ENCODE results near the gene SYNGR4. TPM values are rescaled to one million over a fixed set of nuclear protein-coding genes. Genes with fewer than 3 reads are reported as not detected.
A peak's percentile ranks its signal among the peaks of the same experiment; 100 is the strongest.

The SYNGR4 gene
- total RNA-seq, 1 experiment from 2014 or later: 0.49 TPM

DNA sequence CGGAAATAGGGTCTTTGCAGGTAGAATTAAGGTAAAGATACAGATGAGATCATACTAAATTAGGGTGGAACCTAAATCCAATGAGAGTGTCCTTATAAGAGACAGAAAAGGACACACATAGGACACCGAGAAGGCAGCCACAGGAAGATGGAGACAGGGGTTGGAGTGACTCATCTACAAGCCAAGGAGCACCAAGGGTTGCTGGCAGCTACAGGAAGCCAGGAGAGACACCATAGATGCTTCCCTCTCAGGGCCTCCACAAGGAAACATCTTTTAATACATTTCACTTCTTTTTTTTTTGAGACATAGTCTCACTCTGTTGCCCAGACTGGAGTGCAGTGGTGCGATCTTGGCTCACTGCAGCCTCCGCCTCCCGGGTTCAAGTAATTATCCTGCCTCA is 10.5 kb upstream of the SYNGR4 start:
- intact Hi-C loops (cut with micrococcal nuclease): loop anchor here (5.0 kb wide), 1 partner anchor 139 kb away; no protein-coding TSS in a partner anchor
- H3K27ac ChIP-seq (ENCODE audit: low read depth, low read length): peak overlapping the region; percentile 64
- RAD21 ChIA-PET (ENCODE audit: low non-redundant PET in 1 of 2, low total read pairs in 2 of 2, uncharacterized antibody in 2 of 2, unreplicated experiment in 2 of 2): interaction anchor here (1.0 to 1.1 kb wide), 2 partner anchors 10 to 21 kb away, joined by 5 to 7 read pairs; partner anchors contain the start of genes SYNGR4 (in 1 of the 2) and TMEM143 (in 1 of the 2)
- BruUV-seq (replicated peaks): no TSS peak
- peaks cover 26 to 59% of the 10 kb centered on the region in 2 experiments for H3K4me1 ChIP-seq (ENCODE audit: control insufficient read depth in 1 of 2, insufficient read depth in 2 of 2, low read length in 2 of 2)
- peak overlapping the region in 1 of 2 experiments; percentile 16; a peak in 1 of 4 replicates for H3K4me3 ChIP-seq (replicated peaks in 1 of 2; ENCODE audit: low read depth in 1 of 2, low read length in 2 of 2)
- POLR2A ChIA-PET: interaction anchor here (1.7 to 3.2 kb wide), 3 partner anchors 10 to 47 kb away, joined by 6 to 30 read pairs (median 10); partner anchors contain the start of genes SYNGR4 and TMEM143
- peak overlapping the region; percentile 56 for H3K9ac ChIP-seq (ENCODE audit: low read length)
- H3K9me3 ChIP-seq (ENCODE audit: control insufficient read depth in 1 of 2, insufficient read depth in 1 of 2, low read depth in 1 of 2, low read length in 2 of 2): no peaks in the 10 kb centered on the region
- no peaks in the 10 kb centered on the region for H4K20me1 ChIP-seq (ENCODE audit: insufficient read depth)
- peak overlapping the region; percentile 29 for H2AFZ ChIP-seq (ENCODE audit: low read depth, low read length, poor library complexity, severe bottlenecking)
- H3K79me2 ChIP-seq (ENCODE audit: insufficient read depth, low read length): no peaks in the 10 kb centered on the region
- no peak for TF ChIP-seq EZH2phosphoT487 (IDR thresholded peaks at IDR 0.05; ENCODE audit: borderline replicate concordance)
- TF ChIP-seq FOSL1 (IDR thresholded peaks at IDR 0.05; ENCODE audit: low read depth): peak; percentile 28; the same call in 1 of the 2 replicates
- ATAC-seq (no peak), DNase-seq (ENCODE audit: low read depth, low spot score) (no peak)
- peak overlapping the region; percentile 45 for H3K4me2 ChIP-seq (ENCODE audit: low read length)
- no peaks in the 10 kb centered on the region for H3K9me2 ChIP-seq (ENCODE audit: insufficient read depth)
- H3K36me3 ChIP-seq (ENCODE audit: control insufficient read depth in 1 of 2, insufficient read depth in 2 of 2, low read length in 2 of 2): no peaks in the 10 kb centered on the region
- CTCF ChIA-PET: interaction anchor here (1.0 to 3.0 kb wide), 4 partner anchors 10 to 46 kb away, joined by 3 to 10 read pairs (median 6); partner anchors contain the start of genes KDELR1, SYNGR4 and TMEM143
- no peaks in the 10 kb centered on the region for H3K27me3 ChIP-seq (ENCODE audit: insufficient read depth, low read length)

DNA sequence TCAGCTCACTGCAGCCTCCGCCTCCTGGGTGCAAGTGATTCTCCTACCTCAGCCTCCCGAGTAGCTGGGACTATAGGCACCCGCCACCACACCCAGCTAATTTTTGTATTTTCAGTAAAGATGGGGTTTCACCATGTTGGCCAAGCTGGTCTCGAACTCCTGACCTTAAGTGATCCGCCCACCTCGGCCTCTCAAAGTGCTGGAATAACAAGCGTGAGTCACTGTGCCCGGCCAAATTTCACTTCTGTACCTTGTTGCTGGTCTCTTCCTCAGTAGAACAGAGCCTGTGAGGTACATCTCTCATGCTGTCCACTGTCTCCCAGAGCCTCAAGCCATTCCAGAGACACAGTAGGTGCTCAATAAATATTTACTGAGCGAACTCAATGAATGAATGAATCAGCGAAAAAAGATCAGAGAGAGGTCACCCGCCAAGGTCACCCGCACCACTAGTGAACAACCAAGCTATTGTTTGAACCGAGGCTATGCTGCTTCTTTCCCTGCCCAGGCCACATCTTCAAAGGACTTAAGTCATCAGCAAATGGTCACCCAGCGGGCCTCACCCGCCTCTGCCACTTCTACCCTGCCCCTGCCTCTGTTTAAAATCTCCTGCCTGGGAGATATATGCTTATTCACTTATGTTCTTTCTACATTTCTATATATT is 9.7 kb upstream of the SYNGR4 start:
- Histone ChIP-seq H3K27ac (ENCODE audit: low read depth, low read length) (peak overlapping the region; percentile 64), H3K4me1 (ENCODE audit: control insufficient read depth in 1 of 2, insufficient read depth in 2 of 2, low read length in 2 of 2) (peaks cover 26 to 59% of the 10 kb centered on the region in 2 experiments), H2AFZ (ENCODE audit: low read depth, low read length, poor library complexity, severe bottlenecking) (no peak overlapping the region), H3K9me2 (ENCODE audit: insufficient read depth) (no peaks in the 10 kb centered on the region), H4K20me1 (ENCODE audit: insufficient read depth) (no peaks in the 10 kb centered on the region), H3K79me2 (ENCODE audit: insufficient read depth, low read length) (no peaks in the 10 kb centered on the region), H3K27me3 (ENCODE audit: insufficient read depth, low read length) (no peaks in the 10 kb centered on the region), H3K36me3 (ENCODE audit: control insufficient read depth in 1 of 2, insufficient read depth in 2 of 2, low read length in 2 of 2) (no peaks in the 10 kb centered on the region), H3K4me2 (ENCODE audit: low read length) (peak overlapping the region; percentile 45), H3K9me3 (ENCODE audit: control insufficient read depth in 1 of 2, insufficient read depth in 1 of 2, low read depth in 1 of 2, low read length in 2 of 2) (no peaks in the 10 kb centered on the region), H3K4me3 (replicated peaks in 1 of 2; ENCODE audit: low read depth in 1 of 2, low read length in 2 of 2) (peak overlapping the region in 1 of 2 experiments; percentile 23; a peak in 2 of 4 replicates), H3K9ac (ENCODE audit: low read length) (peak overlapping the region; percentile 56)
- no TSS peak for BruUV-seq (replicated peaks)
- peak; percentile 99 for DNase-seq (ENCODE audit: low read depth, low spot score)
- RAD21 ChIA-PET (ENCODE audit: low non-redundant PET in 1 of 2, low total read pairs in 2 of 2, uncharacterized antibody in 2 of 2, unreplicated experiment in 2 of 2): interaction anchor here (0.7 to 1.1 kb wide), 3 partner anchors 9 to 213 kb away, joined by 3 to 7 read pairs (median 5); partner anchors contain the start of genes SYNGR4 (in 1 of the 2) and TMEM143 (in 1 of the 2)
- intact Hi-C loops (cut with micrococcal nuclease): loop anchor here (5.0 kb wide), 1 partner anchor 138 kb away; no protein-coding TSS in a partner anchor
- CTCF ChIA-PET: interaction anchor here (0.9 to 3.0 kb wide), 6 partner anchors 9 to 234 kb away, joined by 3 to 10 read pairs (median 4); partner anchors contain the start of genes KDELR1, SYNGR4 and TMEM143
- POLR2A ChIA-PET: interaction anchor here (0.5 to 3.2 kb wide), 8 partner anchors 9 to 231 kb away, joined by 3 to 30 read pairs (median 4); partner anchors contain the start of genes SYNGR4 and TMEM143
- peak; percentile 86 for ATAC-seq
- no peak for TF ChIP-seq RAD21 (IDR thresholded peaks at IDR 0.05; ENCODE audit: low read depth)
- no peak for TF ChIP-seq ELF1 (IDR thresholded peaks at IDR 0.05; ENCODE audit: borderline replicate concordance, low read depth)
- no peak for TF ChIP-seq EZH2phosphoT487 (IDR thresholded peaks at IDR 0.05; ENCODE audit: borderline replicate concordance)
- TF ChIP-seq YY1 (IDR thresholded peaks at IDR 0.05; ENCODE audit: extremely low read depth, insufficient replicate concordance, low read depth, low read length): no peak
- no peak for TF ChIP-seq ZFX (IDR thresholded peaks at IDR 0.05)
- peak; percentile 76; the same call in 1 of the 2 replicates for TF ChIP-seq EGR1 (IDR thresholded peaks at IDR 0.05; ENCODE audit: low read depth)
- TF ChIP-seq, protein P1, sequence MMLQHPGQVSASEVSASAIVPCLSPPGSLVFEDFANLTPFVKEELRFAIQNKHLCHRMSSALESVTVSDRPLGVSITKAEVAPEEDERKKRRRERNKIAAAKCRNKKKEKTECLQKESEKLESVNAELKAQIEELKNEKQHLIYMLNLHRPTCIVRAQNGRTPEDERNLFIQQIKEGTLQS (IDR thresholded peaks at IDR 0.05): no peak
- TF ChIP-seq, protein P2, sequence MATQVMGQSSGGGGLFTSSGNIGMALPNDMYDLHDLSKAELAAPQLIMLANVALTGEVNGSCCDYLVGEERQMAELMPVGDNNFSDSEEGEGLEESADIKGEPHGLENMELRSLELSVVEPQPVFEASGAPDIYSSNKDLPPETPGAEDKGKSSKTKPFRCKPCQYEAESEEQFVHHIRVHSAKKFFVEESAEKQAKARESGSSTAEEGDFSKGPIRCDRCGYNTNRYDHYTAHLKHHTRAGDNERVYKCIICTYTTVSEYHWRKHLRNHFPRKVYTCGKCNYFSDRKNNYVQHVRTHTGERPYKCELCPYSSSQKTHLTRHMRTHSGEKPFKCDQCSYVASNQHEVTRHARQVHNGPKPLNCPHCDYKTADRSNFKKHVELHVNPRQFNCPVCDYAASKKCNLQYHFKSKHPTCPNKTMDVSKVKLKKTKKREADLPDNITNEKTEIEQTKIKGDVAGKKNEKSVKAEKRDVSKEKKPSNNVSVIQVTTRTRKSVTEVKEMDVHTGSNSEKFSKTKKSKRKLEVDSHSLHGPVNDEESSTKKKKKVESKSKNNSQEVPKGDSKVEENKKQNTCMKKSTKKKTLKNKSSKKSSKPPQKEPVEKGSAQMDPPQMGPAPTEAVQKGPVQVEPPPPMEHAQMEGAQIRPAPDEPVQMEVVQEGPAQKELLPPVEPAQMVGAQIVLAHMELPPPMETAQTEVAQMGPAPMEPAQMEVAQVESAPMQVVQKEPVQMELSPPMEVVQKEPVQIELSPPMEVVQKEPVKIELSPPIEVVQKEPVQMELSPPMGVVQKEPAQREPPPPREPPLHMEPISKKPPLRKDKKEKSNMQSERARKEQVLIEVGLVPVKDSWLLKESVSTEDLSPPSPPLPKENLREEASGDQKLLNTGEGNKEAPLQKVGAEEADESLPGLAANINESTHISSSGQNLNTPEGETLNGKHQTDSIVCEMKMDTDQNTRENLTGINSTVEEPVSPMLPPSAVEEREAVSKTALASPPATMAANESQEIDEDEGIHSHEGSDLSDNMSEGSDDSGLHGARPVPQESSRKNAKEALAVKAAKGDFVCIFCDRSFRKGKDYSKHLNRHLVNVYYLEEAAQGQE (IDR thresholded peaks at IDR 0.05; ENCODE audit: low read depth): no peak
- peak; percentile 88; the same call in 1 of the 2 replicates for TF ChIP-seq CBX3 (IDR thresholded peaks at IDR 0.05; ENCODE audit: low read depth)
- peak; percentile 89 for TF ChIP-seq FOSL1 (IDR thresholded peaks at IDR 0.05; ENCODE audit: low read depth)
- TF ChIP-seq CEBPB (IDR thresholded peaks at IDR 0.05; ENCODE audit: low read depth): no peak
- TF ChIP-seq POLR2AphosphoS5 (IDR thresholded peaks at IDR 0.05; ENCODE audit: low read depth, low read length): peak; percentile 47
- TF ChIP-seq SP1 (IDR thresholded peaks at IDR 0.05; ENCODE audit: low read depth): peak; percentile 88
- TF ChIP-seq POLR2A (IDR thresholded peaks at IDR 0.05; ENCODE audit: borderline replicate concordance, extremely low read depth, insufficient read depth, insufficient read length): no peak
- no peak for TF ChIP-seq ZNF274 (IDR thresholded peaks at IDR 0.05; ENCODE audit: low read depth, low read length)
